Stimulated activated CD4-positive, alpha-beta T cell treated with anti-CD3 and anti-CD28 coated beads, TNF-alpha, amount 100 ng/mL, for 1 hour (primary cell): ENCODE results near the gene PANK4.

Source experiments
- DNase-seq, 3 donors: peaks; one replicate each; pipeline ENCODE4 v3.0.0-alpha.2; 2020; ENCODE audit warnings: low read depth in 3 of 3, low spot score in 1 of 3

The PANK4 gene

DNA sequence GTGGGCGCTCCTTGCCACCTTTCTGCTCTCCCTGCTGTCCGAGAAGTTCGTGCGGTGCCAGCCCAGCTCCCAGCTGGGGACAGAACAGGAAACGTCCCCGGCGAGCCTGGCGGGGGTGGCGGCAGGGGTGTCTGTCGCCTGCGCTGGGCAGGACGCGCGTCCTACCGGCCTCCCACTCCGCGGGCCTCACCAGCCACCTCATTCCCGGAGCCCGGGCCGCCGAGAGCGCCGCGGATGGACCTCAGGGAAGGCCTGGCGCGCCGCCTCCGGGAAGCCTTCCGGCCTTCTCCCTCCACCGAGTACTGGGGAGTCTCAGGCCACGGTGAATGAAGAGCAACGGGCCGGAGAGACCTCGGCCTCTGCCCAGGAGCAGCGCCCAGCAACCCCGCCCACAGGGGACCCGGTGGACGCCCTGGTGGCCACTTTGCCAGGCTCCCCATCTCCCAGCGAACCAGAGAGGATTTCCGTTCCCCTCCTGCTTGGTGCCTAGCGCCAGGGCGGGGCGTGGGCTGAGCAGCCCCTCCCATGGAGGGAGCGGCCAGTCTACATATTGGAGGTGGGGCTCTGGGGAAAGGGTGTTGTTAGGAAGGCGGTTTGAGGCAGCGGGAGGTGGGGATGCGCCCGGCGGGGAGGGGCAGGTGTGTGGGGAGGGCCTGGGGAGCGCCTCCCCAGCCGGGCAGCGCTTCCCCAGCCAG, 20.3 kb upstream of the PANK4 start:
- DNase-seq: peak; percentile 60 to 65 (median 63)

DNA sequence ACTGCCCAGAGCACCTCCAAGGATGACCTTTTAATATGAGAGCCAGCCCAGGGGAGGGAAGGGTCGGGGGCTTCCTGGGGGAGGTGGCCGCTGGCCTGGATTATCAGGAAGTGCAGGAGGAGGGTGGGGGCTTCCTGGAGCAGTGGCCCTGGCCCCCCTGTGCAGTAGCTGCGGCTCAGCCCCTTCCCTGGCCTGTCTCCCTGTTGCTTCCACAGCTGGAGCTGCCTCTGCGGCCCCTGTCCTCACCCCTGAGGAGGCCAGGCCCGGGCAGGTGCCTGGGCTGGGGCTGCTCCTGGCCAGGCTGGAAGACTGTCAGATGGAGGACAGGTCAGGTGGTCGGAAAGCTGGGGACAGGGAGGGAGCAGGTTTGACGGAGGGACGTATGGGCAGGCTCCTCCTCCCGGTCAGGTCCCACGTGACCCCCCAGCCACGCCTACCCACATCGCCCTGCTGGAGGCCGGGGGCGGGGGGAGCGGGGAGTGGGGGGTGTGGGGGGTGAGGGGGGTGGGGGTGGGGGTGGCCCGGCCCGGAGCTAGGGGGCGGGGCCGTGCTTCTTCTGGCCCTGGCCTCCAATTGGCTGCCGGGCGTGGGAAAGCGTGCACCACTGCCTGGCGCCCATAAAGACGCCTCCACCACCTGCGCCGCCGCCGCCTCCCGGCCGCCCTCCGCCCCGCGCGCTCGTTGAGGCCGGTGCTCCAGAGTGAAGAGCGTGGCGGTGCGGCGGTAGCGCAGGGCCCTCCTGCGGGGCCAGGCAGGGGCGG, 19.5 kb upstream of the PANK4 start:
- DNase-seq: peak; percentile 73 to 81 (median 78)

DNA sequence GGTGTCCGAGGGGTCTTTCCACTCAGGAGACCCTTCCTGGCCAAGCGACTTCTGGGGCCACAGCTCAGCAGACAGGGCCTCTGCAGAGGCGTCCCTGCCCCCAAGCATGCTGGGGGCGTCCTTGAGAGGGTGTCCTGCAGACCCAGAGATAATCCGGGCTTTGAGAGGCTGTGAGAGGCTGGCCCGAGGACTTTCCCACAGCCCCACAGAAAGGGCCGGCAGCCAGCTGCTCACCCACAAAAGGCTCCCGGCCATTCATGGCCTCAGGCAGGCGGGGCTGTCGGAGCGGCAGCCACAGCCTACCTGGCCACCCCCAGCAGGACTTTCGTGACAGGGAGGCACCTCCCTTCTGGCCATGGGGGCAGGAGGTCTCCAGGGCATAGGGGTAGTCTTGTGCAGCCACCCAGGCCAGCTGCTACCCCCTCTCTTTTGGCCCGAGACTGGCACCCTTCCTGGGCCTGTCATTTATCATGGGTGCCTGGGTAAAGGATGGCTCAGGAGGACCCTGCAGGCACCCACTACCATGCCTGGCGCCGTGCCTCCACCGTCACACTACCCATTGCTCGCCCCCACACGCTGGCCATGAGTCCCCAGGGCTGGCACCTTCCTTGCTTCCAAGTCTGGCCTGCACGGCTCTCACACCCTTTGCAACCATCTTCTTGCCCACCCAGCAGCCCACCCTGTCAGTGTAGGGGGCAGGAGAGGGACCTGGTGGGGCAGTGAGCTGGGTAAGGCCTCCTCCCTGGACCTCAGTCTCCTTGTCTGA, 18.7 kb upstream of the PANK4 start:
- no peak for DNase-seq

DNA sequence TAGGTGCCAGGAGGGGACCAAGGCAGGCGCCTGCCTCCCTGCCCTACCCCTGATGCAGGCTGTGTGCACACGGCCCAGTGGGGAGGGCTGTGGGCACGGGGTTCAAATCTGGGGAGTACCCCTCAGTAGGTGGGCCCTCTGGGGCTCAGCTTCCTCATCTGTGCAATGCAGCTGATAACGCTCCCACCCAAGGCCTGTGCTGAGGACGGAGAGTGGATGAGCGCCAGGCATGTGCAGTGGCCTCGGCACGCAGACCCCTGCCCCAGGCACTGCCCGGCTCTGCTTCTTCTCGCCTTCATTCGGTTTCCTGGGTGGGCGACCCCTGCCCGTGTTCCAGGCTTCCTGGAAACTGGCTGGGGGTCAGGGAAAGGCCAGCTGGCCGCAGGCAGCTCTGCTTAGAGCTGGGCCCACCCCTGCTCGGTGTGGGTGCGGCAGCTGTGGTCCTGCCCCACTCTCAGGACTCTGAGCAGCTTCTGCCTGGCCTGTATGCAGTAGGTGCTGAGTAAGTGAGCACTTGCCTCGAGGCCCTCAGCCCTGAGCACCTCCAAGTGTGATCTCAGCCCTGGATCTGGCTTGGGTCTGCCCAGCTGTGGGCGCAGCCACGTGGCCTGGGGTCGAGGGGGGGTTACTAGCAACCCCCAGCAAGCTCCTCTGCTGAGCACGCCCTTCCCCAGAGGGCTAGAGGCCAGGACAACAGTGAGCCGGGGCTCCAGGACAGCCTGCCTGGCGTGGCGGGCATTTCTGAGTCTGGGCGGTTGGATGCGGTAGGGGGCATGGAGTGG, 17.9 kb upstream of the PANK4 start:
- DNase-seq: no peak

DNA sequence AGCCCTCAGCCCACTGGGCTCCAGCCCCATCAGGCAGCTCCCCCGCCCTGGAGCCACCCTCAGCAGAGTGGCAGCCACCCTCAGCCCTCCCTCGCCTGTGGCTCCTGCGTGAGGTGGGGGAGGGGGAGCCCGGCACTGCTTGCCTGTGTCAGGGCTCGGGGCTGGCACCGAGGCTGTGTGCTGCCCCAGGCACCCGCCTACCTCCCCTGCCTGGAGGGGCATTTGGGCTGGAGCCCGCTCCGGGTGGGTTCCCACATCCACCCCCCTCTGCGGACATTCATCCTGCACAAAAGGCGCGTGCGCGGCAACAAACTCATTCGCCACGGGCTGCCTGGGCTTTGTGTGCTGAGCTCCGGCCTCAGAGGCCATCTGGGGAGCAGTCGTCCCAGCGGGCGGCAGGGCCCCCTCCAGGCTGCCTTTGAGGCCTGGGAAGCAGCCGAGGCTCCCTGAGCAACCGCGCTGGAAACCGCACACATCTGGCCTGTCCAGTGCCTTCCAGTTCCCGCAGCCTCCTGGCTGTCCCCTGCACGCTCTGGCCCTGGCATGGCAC, 17.2 kb upstream of the PANK4 start:
- DNase-seq: no peak

DNA sequence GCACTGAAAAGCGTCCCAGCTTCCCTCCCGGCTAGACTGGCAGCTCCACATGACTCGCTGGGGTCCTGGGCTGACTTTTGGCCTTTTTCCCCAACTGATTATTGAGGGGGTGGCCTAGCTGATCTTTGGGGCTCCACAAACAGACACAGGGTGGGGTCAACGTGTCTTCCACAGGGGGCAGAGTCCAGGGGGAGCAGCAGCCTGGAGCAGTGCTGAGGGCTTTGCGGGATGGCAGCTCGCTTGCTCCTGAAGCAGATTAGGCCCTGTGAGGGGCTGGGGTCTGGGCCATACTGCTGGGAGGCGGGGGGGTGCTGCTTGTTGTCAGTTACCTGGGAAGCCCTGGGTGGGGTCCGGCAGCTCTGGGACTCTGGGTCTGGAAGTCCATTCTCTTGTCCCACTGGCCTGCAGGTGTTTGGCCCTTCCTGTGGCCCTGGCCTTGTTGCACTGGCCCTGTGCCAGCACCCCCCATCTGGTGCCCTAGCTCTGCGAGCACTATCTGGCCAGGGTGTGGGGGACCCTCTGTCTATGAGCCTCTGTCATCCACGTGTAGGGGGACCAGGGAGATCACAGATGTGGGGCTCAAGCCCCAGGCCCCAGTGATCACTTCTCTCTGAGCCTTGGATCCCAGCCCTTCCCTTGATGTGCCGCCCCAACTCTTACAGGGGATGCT, 16.0 kb upstream of the PANK4 start:
- DNase-seq: no peak

DNA sequence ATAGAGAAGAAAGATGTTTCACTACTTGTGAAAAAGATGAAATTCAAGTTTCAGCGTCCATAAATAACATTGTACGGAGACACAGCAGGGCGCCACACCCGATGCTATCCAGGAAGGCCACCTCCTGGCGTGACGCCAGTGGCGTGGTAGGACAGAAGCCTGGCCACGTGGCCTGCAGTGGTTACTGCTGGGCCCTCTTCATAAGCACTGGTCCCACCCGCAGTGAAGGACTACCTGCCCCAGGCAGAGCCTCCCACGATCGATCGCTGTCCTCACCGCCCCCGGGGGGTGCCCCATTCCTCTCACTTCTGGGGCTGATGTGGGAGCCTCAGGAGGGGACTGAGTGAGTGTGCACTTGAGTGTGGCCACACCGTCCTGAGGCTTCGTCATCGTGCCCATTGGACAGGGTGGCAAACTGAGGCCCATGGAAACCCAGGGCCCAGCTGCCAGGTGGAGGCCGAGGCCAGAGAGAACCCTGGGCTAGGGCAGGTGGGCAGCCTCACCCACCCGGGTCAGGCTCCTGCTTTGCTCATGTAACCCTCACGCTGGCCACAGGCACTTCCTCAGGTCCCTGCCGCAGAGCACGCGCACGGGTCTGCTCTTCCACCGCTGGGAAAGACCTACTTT, 15.3 kb upstream of the PANK4 start:
- no peak for DNase-seq

DNA sequence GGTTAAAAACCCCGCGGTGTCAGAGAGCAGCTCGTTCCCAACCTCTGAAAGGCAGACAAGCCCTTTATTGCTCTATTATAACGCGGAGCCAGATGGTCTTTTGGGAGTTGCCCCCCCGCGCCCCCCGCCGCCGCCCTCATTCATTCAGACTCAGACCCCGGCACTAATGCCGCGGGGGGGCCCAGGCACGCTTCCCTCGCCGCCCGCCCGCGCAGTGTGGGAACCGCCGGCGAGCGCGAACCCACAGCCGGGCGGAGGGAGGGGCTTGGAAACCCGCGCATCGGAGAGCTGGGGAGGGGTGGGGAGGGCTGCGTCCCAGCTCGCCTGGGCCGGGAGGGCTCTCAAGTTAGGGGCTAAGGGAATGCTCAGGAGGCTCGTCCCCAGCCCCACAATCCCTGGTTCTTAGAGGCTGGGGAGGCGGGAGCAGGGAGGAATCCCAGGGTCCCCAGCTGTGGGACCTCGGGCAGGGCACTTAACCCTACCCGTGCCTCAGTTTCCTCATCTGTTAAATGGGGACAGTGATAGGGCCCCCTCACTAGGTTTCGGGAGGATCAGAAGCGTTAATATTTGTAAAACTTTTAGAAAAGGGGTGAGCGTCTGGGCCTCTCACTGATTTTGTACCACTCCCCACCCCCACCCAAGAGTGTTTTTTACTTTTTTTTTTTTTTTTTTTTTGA, 14.6 kb upstream of the PANK4 start:
- no peak for DNase-seq

DNA sequence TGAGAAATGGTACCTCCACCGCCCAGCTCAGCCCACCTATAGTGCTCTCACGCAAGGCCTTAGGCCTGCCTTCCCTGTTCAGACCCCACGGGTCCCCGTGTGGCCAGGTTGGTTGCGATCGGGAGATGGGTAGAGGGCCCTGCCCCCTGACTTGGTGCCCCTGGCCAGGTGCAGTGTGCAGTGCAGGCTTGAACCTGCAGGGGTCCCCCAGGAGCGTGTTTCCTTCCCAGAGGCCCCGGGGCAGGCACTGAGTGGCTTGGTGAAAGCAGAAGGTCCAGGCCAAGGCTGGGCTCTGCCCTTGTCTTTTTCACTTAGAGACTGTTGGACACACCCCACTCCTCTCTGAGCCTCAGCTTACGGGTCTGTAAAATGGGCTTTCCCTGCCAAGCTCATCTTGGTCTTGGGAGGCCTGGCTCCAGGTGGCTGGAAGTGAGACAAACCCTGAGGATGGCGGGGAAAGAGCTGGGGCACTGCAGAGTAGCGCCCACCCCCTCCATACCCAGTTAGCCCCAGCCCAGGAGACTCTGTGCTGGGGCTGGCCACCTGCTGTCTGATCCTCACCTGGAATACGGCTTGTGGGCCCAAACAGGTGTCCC, 13.0 kb upstream of the PANK4 start:
- no peak for DNase-seq

DNA sequence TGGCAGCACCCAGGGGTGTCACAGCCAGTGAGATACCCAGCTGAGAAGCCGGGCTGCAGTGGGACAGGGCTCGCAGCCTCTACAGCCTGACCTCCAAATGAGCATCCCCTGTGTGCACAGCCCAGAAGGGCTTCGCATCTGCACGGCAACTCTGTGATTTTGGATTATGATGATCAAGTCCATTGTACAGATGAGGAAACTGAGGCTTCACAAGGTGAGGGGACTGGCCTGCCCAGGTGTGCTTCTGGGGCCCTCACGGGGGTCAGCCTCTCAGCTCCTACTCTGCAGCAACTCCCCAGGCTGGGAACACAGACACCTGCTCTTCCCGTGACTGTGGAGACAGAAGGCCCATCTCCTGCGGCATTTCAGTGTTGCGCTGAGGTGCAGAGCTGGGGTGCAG, 12.5 kb upstream of the PANK4 start:
- no peak for DNase-seq

DNA sequence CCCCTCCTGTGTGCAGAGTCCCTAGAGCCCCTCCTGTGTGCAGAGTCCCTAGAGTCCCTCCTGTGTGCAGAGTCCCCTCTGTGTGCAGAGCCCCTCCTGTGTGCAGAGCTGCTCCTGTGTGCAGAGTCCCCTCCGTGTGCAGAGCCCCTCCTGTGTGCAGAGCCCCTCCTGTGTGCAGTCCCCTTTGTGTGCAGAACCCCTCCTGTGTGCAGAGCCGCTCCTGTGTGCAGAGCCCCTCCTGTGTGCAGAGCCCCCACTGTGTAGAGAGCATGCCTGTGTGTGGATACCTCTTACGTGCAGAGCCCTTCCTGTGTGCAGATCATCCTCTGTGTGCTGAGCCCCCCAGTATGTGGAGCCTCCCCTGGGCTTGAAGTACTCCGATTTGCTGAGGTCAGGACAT, 12.0 kb upstream of the PANK4 start:
- DNase-seq: no peak

DNA sequence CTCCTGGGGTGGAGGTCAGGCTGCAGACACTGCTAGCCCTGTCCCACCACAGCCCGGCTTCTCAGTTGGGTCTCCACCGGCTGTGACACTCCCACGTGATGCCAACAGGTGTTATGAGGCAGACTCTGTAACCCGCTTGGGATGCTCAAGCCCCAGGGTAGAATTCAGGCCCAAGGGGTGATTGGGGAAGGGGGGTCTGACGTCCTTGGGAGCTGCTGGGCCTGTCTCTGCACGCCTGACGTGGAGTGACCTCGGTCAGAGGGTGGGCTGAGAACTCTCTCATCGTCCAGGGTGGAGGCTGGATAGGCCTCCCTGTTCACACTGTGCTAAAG, 11.4 kb upstream of the PANK4 start:
- no peak for DNase-seq

DNA sequence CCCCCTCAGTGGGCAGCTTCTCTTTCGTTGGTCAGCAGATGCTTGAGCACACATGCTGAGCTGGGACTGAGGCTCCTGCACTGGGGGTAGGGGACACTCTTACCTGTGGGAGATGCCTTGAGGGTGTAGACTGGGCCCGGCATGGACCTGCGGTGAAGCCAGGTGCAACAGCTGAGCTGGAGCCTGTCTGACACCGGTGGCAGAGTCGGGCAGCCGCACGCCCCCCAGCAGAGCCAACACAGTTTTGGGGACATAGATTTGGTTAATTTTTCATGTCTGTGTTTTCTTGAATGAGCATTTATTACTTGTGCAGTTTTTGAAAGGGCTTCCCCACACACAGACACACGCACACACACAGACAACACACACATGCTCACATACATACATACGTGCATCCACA, 9.6 kb upstream of the PANK4 start:
- no peak for DNase-seq

DNA sequence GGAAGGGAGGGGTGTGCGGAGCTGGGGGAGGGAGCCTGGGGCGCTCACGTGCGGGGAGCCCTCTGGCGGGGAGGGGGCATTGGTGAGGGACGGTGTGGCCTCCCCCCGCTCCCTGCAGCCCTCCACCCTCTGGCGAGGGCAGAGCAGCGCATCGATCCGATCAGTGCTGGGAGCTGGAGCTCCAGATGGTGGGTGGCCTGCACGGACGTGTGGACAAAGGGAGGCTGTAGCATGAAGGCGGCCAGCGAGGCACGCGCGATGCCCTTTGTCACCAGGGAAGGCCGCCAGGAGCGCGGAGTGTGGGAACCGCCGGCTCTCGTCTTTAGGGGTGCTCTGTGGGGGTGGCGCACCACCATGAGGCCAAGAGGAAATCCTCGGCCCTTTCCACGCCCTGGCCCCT, 9.1 kb upstream of the PANK4 start:
- no peak for DNase-seq

DNA sequence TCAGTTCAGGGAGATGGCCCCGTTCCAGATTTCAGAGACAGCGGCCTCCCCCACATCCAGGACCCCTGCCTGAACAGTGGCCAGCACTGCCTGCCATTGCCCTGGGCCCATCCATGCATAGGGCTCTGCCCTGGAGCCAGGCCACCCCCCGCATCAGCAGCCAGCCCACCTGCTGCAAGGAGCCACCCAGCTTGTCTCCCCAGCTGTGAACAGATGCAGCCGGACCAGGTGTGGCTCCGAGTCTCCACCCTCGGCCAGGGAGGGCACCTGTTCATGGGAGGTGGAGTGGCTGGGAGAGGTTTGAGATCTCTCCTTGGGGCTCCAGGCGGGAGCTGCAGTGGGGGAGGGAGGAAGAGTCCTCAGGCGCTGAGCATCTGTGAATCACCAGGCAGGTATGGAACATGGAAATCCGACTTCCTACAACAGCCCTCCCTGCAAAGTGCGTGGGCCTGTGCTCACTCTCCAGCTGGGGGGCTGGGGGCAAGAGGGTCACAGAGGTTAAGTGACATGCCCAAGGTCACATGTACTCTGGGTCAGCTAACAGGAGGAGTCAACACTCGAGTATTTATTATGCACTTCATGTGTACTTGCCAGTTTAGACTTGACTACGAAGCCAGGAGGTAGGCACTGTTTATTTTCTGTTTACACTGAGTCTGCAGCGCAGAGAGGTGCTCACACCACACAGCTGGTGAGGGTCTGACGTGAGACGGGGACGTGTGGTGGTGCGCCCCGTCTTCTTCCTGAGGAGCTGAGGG, 8.5 kb upstream of the PANK4 start:
- DNase-seq: no peak

DNA sequence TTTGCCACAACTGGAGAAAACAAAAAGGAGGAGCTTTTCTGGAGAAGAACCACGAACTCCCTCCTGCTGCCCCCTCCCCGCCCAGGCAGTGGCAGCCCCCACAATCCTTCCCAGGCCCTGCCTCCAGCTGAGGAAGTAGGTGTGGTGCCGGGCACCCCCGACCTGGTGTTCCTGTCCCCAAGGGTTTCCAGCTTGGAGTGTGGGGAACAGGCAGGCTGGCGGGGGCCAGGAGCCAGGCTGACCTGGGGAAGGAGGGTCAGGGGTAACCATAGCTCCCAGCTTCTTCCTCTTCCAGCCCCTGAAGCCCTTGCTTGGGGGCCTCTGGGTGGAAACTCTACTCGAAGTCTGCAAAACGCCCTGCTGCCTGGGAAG, 7.9 kb upstream of the PANK4 start:
- DNase-seq: no peak

DNA sequence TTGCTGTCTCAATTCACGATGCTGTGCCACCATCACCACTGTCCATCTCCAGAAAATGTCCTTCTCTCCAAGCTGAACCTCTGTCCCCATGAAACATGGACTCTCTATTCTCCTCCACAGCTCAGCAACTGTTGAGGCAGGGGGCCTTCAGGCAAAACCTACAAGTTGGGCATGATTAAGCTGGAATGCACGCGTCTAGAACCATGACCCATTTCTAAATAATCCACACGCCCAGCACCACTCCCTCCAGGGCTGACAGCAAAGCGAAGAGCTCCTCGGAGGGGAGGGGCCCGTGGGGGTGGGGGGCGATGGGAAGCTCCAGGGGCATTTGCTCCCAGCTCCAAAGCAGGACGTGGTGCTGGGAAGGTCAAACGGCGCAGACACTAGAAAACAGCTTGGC, 7.0 kb upstream of the PANK4 start:
- no peak for DNase-seq

DNA sequence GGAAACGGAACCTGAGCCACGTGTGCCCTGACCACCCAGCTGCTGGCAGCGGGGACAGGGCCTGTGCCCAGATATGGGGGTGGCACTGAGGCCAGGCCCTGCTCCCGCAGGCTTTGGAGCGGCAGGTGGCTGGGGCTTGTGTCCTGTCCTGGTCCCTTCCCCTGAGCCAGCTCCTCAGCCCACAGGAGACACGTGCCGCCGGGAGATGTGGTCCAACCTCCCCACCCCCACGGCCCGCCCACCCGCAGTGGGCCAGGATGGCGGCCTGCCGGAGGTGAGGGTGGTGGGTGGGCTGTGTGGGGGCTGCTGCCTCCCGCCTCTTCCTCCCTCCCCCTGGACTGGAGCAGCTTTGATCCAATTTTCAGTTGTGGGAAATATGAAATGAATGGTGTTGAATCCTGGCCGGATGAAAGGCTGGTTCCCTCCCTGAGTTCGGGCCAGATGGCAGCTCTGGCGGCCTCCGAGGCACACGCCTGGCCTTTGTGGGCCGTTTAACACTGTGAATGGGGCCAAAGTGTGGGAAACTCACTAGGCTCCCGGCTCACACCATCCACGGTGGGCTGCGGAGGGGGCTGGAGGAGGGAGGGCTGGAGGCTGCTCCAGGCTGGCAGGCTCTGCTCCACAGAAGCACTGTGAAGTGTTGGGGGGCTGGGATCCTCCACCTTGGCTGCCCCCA, 6.2 kb upstream of the PANK4 start:
- no peak for DNase-seq
